H1 (cell line): ENCODE data around the gene NRP2. TPM values are rescaled to one million over a fixed set of nuclear protein-coding genes. Genes with fewer than 3 reads are reported as not detected.

Experiments used
- EGR1 ChIP-seq: IDR thresholded peaks from 2 replicates; pipeline ENCODE4 v1.6.1; 2011; ENCODE audit warnings: low read depth, low read length, borderline replicate concordance
- GABPA ChIP-seq: IDR thresholded peaks from 2 replicates; pipeline ENCODE4 v1.6.1; 2011; ENCODE audit warnings: mild to moderate bottlenecking, low read length, moderate library complexity, borderline replicate concordance; ENCODE audit not compliant: insufficient read depth
- polyA plus RNA-seq, 7 experiments: library from polyadenylated mRNA; depleted of rRNA in 3 of 7; stranded (reverse) in 5 of 7; unstranded in 2 of 7; fragments of >200 nt in 5 of 7; fragments of 200-250 nt in 2 of 7; gene quantifications; 1 replicate in 5 of 7; 2 replicates in 1 of 7; 4 replicates in 1 of 7; pipeline versions ENCODE4 v1.2.1 to v1.2.3, GENCODE V29; 2011 to 2013; ENCODE audit warnings: missing spikeins in 2 of 7, mixed read lengths in 2 of 7
- total RNA-seq: library from RNA; stranded (reverse); fragmentation: NEBNext Ultra II Directional; extraction: Animal tissue kit (Norgen Biotek cat#: 25700); gene quantifications from 2 replicates; pipeline ENCODE4 v1.2.1, GENCODE V29; 2021
- TF ChIP-seq, protein P1 (sequence below), 3 experiments: IDR thresholded peaks; 1 replicate in 2 of 3; 2 replicates in 1 of 3; pipeline versions ENCODE4 v1.5.1 to v1.6.1; 2011; ENCODE audit warnings: low read length in 3 of 3, mild to moderate bottlenecking in 3 of 3, inconsistent platforms in 2 of 3, low read depth in 1 of 3, moderate library complexity in 1 of 3; ENCODE audit not compliant: insufficient read depth in 1 of 3; ENCODE audit errors: control extremely low read depth in 1 of 3

Gene NRP2
- total and polyA plus RNA-seq, 2 of the 8 experiments (the other 6 are each of a cell fraction or from before 2014, with no cell fraction given) = 32.0 to 37.8 TPM

DNA sequence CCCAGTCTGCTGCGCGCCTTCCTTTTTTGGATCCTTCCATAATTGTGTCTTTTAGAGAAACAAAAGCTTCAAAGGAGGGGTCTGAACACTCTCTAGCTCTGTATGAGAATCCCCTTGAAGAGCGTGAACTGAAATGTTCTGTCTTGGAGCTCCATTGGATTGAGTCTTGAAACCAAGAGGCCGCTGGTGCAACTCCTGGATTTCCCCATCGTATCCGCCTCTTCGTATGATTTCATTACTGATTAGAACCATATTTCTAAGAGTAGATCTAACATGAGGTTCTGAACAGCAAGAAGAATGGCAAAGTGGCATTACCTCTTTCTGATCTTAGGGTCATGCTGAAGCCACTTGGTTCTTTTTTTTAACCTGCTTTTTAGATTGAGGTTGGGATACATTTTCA, 31.4 kb upstream of the NRP2 start (continued):
- TF ChIP-seq EGR1 = no peak
- TF ChIP-seq, protein P1, sequence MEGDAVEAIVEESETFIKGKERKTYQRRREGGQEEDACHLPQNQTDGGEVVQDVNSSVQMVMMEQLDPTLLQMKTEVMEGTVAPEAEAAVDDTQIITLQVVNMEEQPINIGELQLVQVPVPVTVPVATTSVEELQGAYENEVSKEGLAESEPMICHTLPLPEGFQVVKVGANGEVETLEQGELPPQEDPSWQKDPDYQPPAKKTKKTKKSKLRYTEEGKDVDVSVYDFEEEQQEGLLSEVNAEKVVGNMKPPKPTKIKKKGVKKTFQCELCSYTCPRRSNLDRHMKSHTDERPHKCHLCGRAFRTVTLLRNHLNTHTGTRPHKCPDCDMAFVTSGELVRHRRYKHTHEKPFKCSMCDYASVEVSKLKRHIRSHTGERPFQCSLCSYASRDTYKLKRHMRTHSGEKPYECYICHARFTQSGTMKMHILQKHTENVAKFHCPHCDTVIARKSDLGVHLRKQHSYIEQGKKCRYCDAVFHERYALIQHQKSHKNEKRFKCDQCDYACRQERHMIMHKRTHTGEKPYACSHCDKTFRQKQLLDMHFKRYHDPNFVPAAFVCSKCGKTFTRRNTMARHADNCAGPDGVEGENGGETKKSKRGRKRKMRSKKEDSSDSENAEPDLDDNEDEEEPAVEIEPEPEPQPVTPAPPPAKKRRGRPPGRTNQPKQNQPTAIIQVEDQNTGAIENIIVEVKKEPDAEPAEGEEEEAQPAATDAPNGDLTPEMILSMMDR (IDR thresholded peaks at IDR 0.05; ENCODE audit: control extremely low read depth in 1 of 3, insufficient read depth in 1 of 3, low read depth in 1 of 3, low read length in 3 of 3) = no peak
- TF ChIP-seq GABPA = no peak
